ENCODE results near the gene PCNX3. TPM values are rescaled to one million over a fixed set of nuclear protein-coding genes. Genes with fewer than 3 reads are reported as not detected.

Gene PCNX3
- total RNA-seq, 1 donor from 2014 or later: 61.8 TPM

DNA sequence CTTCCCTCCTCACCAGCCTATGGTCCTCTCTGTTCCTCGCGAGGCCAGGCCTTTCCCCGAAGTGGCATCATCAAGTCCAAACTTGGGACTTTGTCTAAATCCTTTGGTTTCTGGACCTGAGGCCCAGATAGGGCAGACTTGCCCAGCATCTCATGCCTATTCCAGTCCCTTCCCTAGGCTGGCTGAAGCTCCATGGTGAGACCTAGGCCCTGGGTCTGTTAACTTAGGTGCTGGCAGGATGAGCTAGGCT, 35.7 kb downstream of the PCNX3 start:
- intact Hi-C loops (cut with micrococcal nuclease): no loop called here

DNA sequence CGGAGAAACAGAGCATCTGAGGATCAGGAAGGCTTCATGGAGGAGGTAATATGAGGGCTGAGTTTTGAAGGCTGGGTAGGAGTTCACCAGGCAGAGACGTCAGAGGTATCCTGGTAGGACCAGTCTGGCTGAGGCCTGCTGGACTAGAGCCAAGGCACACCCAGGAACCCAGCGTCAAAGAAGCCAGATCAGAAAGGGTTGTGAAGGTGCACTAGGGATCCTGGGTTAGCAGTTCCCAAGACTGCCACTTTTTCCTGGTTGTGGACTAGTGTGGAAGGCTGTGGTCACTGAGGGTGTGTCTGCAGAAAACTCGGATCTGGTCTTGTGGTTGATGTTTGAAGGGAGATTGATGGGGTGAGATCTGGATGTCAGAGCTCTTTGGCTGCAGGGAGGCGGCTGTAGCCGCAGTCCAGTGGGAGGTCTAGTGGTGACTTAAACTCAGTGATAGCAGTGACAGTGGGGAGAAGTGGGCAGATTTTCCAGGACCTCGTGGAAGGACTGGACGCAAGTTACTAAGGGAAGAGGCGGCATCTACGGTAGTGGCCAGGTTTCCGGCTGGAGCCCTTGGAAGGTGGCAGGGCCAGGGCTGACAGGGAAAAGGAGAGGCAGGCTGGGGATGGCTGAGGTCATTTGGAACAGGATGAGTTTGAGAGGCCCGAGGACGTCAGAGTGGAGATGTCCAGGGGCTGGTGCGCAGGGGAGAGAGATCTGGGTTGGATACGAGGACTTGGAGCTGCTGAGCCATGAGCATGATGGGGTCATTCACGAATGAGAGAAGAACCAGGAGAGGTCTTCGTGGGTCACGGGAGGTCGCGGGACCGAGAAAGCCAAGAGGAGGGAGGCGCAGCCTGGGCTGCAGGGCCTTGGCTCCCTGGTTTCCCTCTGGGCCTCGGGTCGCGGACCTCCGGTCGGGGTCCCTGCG, 36.3 kb downstream of the PCNX3 start:
- intact Hi-C loops (cut with micrococcal nuclease): loop anchor here (1.0 to 2.0 kb wide), 5 partner anchors 13 to 309 kb away; partner anchors contain the start of genes CFL1, PCNX3 and SART1

DNA sequence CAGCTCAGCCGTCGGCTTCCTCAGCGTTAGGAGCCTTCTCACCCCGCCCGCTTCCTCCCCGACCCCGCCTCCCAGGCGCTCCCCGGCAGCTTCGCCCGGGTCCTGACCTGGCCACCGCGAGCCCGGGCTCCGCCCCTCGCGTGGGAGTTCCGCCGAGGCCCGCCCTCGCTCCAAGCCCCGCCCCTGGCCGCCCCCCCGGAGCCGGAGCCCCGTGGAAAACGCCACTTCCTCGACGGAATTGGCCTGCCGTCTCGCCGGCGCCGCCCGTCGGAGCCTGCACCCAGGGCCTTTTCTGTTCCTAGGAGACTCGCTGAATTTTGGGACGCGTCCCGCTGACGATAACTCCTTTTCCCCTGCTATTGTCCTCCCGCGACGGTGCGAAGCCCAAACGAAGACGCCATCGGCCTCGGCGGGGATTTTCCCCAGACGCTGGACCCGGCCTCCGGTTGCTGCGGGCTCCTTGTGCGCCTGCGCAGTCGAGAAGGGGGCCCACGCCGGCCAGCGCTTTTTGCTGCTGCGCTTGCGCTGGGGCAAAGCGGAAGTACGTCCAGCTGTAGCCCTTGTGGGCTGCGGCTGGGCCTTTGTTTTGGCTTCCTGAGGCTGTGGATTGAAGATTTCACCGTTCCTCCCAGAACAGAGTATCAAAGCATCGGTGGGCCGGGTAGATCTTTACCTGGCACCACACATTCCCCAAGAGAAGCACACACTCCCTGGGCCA, 37.1 kb downstream of the PCNX3 start:
- intact Hi-C loops (cut with micrococcal nuclease): loop anchor here (1.0 to 2.0 kb wide), 7 partner anchors 11 to 309 kb away; partner anchors contain the start of genes CFL1, KAT5, PCNX3 and SART1

DNA sequence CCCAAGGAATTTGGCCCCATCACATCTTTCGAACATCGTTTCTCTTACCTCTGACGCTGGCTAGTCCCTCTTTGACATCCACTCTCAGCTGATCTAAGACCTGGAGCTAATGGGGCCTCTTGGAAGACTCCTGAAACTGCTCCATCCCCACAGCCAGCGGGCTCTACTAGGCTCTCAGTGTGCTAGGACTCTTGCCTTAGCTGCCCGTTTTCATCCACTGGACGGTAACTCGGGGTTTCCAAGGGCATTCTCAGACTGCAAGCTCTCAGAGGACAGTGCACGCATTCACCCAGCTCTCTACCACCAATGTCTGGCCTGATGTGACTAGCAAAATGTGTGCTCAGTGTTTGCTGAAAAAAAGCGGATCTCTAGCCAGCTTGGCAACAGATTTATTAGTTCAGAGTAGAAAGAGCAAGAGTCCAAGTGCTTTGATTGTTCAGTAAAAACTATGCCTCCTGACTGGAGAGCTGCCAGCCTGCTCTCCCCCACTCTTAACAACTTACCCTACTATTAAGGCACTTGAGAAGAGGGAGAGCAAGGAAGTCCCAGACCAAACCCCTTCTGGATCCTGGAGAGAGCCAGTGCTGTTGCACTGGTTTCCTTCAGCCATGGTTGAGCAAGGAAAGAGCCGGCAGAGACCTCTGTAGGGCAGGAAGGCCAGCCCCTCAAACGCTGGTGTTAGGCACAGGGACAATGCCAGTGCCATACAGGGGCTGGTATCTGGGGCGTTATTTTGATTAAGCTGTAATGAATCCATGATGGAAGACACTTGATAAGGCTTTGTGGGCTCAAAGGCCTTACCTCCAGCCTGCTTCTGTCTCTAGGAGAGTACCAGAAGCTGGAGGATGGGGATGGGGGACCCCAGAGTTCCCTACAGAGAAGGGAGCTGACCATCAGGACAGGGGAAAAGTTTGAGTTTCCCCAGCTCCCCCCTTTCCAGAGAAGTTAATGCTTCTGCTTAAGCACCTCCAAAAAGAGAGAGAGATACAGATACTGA, 38.0 kb downstream of the PCNX3 start:
- intact Hi-C loops (cut with micrococcal nuclease): loop anchor here (1.0 to 2.0 kb wide), 3 partner anchors 10 to 205 kb away; partner anchors contain the start of genes CFL1 and KAT5

DNA sequence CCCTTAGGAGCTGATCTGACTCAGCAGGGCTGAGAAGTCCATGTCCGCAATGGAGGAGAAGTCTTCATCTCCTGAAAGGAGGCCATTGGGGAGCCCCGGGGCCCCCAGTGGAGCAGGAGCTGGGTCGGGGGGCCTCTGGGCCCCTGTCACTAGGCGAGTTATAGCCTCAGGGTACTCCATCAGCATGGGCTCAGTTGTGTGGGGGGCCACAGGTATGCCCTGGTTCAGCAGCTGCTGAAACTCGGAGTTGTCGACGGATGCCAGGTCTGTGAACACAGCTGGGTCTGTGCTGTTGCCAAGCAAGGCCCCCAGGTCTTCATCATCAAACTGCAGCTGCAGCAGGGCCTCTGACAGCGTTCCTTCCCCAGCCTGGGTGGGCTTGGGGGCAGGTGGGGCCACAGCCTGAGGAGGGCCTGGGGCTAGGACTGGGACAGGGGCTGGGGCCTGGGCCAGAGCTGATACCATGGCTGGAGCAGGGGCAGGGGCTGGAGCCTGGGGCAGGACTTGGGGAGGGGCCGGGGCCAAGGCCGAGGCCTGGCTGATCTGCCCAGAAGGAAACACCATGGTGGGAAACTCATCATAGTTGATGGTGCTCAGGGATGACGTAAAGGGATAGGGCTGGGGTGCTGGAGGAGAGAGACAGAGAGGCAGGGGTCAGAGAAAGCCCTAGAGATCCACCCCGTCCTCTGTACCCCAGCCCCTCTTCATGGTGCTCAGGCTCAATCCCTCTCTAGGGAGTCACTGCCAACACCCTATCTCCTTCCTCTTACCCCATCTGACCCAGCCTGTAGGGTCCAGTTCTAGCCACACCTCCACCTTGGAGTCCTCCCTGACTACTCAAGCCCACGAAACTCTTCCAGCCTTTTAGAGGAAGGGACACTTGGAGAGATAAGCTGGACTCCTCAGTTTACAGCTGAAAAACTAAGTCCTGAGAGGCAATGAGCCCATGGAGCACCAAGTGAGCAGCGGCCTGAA, 39.1 kb downstream of the PCNX3 start:
- intact Hi-C loops (cut with micrococcal nuclease): no loop called here

DNA sequence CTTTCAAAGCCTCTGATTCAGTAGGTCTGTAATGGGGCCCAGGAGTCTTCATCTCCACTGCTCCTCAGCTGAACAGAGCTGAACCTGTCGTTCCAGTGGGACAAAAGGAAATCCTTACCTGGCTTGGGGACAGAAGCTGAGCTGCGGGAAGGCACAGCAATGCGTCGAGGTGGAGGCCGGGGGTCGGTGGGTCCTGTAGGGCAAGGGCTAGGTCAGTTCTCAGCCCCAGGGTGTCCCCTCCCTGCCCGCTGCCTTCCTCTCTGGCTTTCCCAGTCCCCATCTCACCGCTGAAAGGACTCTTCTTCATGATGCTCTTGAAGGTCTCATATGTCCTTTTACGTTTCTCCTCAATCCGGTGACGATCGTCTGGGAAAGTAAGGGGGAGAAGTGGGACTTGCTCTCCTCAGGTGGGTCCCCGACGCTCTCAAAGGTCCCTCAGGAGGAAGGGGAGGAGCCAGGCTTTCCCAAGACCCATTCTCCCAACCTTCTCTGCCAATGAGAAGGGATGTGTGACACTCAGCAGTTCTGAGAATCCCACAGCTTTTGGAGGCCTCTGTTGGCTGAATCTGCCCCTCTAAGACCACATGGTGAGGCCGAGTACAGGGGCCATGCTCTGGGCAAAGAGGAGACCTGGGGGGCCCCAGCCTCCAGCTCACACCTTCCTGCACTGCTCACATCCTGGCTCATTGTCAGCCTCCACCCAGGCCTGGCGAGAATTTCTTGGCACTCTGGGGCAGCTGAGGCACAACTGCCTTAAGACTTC, 40.2 kb downstream of the PCNX3 start:
- intact Hi-C loops (cut with micrococcal nuclease): no loop called here

DNA sequence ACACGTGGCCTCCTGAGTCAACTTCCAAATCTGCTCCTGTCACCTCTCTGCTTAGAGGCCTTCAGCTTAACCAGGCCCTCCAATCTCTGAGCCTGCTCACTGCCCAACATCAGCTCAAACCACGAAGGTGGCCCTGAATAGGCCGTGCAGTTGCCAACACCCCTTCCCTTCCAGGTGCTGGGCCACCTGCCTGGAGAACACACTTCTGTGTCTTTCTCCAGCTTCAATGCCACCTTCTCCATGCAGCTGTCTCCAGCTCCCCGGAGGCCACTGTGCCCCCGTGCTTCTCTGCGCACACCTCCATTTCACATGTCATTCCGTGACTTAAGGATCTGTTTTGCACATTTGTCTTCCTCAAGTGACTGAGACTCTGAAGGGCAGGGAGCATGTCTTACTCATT, 41.9 kb downstream of the PCNX3 start:
- intact Hi-C loops (cut with micrococcal nuclease): no loop called here

DNA sequence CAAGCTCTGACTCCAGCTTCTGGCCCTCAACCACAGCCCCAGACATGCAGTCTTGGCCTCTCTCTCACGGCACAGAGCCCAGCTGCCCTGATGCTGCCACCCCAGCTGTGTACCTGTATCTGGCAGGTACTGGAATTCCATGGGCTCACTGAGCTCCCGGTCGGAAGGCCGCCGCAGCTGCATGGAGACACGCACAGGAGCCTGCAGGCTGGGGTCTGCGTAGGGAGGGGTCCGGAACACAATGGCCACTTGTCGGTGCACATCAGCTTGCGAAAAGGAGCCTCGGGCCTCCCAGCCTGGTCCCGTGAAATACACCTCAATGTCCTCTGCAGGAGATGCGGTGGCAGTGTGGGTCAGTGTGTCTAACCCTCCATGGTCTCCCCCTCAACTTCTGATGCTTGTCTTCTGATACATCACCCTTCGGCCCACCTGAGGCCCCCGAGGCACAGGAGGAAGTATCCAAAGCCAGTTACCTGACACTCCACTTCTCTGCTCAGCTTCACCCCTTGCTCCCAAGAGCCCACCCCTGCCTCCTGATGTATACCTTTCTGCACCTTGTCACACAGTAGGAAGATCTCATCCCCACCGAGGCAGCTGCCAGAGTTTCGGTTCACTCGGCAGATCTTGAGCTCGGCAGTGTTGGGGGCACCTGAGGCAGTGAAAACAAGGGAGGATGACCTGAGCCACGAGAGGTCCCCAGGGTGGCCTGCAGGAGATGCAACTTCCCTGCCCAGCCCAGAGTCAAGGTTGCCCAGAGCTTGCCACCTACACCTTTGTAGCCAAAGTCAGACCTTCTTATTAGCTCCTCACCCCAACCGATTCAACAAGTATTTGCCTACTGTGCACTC, 42.8 kb downstream of the PCNX3 start:
- intact Hi-C loops (cut with micrococcal nuclease): no loop called here

DNA sequence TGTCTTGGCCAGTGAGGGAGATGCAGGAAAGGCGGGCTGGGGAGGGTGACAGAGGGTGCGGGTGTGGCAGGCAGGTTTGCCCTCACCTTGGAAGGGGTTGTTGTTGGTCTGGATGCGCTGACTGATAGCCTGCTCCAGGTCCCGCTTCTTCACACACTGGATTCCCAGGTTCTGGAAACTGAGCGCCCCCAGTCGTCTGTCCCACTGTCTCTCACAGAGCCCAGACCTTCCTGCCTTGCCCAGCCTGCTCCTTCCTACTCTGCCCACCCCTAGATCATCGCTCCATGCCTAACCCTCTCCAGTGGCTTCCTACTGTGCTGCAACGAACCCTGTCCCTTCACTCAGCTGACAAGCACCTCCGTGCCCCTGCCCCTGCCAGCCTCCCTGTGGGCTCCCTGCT, 44.5 kb downstream of the PCNX3 start:
- intact Hi-C loops (cut with micrococcal nuclease): loop anchor here (5.0 kb wide), 2 partner anchors 157 to 257 kb away; partner anchors contain the start of genes C11orf68 and DRAP1

DNA sequence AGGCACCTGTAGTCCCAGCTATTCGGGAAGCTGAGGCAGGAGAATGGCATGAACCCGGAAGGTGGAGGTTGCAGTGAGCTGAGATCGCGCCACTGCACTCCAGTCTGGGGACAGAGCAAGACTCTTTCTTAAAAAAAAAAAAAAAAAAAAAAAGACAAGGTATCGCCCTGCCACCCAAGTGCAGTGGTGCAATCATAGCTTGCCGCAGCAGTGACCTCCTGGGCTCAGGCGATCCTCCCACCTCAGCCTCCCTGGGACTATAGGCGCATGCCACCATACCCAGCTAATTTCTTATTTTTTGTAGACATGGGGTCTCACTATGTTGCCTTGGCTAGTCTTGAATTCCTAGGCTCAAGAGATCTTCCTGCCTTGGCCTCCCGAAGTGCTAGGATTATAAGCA, 45.3 kb downstream of the PCNX3 start:
- intact Hi-C loops (cut with micrococcal nuclease): loop anchor here (5.0 kb wide), 2 partner anchors 156 to 256 kb away; partner anchors contain the start of genes C11orf68 and DRAP1

DNA sequence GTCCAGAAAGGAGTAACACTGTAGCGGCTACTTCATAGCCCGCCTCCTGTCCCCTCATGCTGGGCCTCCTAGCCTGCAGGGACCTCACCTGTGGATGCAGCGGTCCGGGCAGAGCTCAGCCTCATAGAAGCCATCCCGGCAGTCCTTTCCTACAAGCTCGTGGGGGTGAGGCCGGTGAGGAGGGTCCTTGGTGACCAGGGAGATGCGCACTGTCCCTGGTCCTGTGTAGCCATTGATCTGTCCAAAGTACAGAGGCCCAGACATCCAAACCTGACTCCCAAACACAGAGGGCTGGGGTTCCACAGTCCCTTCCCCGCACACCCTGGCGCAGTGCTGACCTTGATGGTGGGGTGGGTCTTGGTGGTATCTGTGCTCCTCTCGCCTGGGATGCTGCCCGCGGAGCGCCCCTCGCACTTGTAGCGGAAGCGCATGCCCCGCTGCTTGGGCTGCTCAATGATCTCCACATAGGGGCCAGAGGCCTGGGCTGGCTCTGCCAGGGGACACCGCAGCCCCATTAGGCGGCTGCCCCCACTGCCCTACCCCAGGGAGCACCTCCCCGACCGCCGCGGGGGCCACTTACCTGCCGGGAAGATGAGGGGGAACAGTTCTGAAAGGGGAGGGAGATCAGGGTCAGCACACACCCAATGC, 46.1 kb downstream of the PCNX3 start:
- intact Hi-C loops (cut with micrococcal nuclease): loop anchor here (5.0 kb wide), 2 partner anchors 156 to 256 kb away; partner anchors contain the start of genes C11orf68 and DRAP1

DNA sequence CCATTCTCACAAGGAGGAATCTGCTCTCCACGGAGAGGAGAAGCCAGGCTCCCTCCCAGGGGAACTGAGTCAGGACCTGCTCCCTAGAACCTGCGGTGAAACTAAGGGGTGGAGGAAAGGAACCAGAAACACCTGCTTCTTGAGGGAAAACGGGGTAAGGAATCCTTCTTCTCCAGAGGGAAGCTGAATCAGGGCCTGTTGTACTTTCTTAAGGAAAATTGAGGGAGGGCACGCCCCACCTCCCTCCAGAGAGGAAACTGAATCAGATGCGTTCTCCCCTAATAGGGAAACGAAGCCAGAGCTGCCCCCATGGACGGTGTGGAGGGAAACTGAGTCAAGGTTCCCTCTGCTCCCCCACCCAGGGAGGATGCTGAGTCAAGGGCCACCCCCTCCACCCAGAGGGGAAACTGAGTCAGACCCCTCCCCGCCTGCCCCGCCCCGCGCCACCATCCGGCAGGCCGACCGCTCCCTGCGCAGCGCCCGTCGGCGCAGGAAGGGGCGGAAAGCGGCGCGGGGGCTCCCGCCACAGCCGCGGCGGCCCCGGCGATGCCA, 46.7 kb downstream of the PCNX3 start:
- intact Hi-C loops (cut with micrococcal nuclease): loop anchor here (5.0 kb wide), 2 partner anchors 155 to 255 kb away; partner anchors contain the start of genes C11orf68 and DRAP1

DNA sequence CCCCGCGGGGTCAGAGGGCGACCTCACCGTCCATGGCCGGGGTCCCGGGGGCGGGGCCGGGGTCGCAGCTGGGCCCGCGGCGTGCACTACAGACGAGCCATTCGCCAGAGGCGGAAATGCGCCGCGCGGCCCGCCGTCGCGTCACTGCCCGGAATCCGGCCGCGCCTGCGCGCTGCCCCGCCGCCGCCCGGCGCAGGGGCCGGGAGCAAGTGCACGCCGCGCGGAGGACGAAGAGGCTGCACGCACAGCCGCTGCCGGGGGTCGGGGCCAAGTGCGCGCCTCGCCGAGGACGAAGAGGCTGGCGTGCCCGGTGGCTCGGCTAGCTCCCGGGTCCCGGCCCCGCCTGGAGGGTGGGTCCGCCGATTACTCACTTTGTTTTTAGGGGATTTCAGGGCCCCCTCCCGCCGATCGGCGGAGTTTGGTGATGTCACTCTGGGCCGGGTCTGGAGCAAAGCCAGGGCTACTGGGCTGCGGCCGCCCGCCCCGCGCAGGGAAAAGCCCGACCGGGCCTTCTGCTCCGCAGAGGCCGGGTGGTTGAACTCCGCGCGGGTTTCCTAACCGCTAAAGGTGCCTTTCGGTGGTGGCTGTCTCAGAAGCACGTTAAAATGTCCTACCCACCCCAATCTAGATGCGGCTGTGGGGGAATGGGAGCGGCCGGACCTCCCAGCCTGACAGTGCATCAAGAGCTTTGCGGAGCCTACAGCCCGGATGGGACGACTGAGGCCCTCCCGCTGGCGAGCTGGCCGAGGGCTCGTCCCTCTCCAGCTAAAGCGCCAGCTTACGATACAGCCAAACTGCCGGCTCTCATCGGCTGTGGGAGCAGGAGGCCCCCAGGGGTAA, 47.4 kb downstream of the PCNX3 start, which contains the start of gene RELA:
Gene RELA (minus strand): TSS at position 118 of the 840 bp plus-strand sequence. CDS start 84 bp downstream, at position 34.
- intact Hi-C loops (cut with micrococcal nuclease): loop anchor here (1.0 to 5.0 kb wide), 6 partner anchors 10 to 254 kb away; partner anchors contain the start of genes C11orf68, DRAP1, PCNX3 and SIPA1

DNA sequence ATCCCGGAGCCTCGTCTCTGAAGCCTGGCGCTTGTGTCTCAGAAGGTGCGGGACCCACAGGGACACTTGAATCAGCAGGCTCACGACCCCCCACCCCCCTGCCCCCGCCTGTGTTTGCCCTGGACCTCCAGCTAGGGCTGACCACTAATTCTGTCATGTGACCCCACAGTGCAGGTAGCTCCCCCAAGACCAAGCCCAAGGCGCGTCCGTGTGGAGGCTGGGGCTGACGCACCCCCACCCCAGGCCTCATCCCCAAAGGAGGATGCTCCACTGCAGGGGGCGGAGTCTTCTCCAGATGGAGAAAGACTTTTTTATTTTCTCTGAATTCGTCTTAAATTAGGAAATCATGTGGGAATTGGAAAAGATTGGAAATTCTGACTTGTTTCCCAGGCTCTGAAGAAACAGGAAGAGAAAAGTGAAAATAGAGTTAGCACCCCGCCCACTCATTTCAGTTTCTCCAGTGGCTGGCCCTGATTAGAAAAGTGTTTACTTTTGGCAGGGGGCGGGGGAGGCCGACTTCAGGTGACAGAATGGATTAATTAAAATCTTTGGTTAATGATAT, 48.1 kb downstream of the PCNX3 start:
- intact Hi-C loops (cut with micrococcal nuclease): loop anchor here (1.0 to 5.0 kb wide), 6 partner anchors 10 to 254 kb away; partner anchors contain the start of genes C11orf68, DRAP1, PCNX3 and SIPA1

DNA sequence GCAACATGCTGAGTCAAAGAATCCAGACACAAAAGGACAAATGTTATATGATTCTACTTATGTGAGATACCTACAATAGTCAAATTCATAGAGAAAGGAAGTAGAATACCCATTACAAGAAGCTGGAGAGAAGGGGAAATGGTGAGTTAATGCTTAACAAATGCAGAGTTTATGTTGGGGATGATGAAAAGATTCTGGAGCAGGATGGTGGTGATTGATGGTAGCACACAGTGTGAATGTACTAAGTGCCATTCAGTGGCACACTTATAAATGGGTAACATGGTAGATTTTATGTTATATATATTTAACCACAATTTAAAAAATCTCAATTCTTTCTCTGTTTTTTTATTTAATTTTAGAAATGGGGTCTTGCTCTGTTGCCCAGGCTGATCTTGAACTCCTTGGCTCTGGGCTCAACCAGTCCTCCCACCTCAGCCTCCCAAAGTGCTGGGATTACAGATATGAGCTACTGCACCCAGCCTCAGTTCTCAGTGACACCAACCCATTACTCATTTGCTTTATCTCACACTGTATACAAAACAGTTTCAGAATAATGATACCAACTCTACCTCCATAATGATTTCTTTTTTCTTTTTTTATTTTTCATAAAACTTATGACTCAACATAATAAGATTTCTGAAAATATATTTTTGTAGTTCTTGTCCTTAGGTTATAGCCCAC, 56.7 kb downstream of the PCNX3 start:
- intact Hi-C loops (cut with micrococcal nuclease): no loop called here

All from T-helper 1 cell treated with Interleukin-12 subunit alpha and Interleukin-12 subunit beta and Interleukin-4 antibody, amounts not matched to agents 30 ng/mL and 1 ng/mL, for 36 hours (primary cell).